NB4 (cell line): ENCODE data around the gene ATRN.
"Not testable (repeated sequence)": the region's sequence is repeated elsewhere in the genome, so short reads cannot be mapped to it uniquely, and the experiment has no call there.

Source experiments
- DNase-seq: peaks from one replicate; pipeline ENCODE4 v3.0.0; 2010; ENCODE audit warnings: low read depth
- H3K4me3 ChIP-seq: one replicate; pipeline ENCODE4 v1.5.1; 2011; ENCODE audit warnings: mild to moderate bottlenecking, low read depth, low read length, moderate library complexity
- CTCF ChIP-seq: IDR thresholded peaks from one replicate; pipeline ENCODE4 v1.5.1; 2012; ENCODE audit warnings: low read depth, low read length
- MAX ChIP-seq: IDR thresholded peaks from 2 replicates; pipeline ENCODE4 v1.6.1; 2011; ENCODE audit warnings: low read depth, low read length
- MYC ChIP-seq: IDR thresholded peaks from 2 replicates; pipeline ENCODE4 v1.6.1; 2011; ENCODE audit warnings: low read depth, low read length
- POLR2A ChIP-seq: IDR thresholded peaks from 2 replicates; pipeline ENCODE4 v1.6.1; 2011; ENCODE audit warnings: mild to moderate bottlenecking; ENCODE audit not compliant: insufficient read length; ENCODE audit errors: extremely low read depth

Gene ATRN

GRCh38 chr20:3532089-3532615, 61.3 kb downstream of the ATRN start:
- DNase-seq, result no peak
- TF ChIP-seq POLR2A (no peak), MAX (no peak), MYC (no peak), CTCF (no peak)
- H3K4me3 ChIP-seq, result no peak overlapping the region

- not testable (repeated sequence) for DNase-seq, H3K4me3 ChIP-seq
Measured at GRCh38 chr20:3537733-3538132, 66.9 kb downstream of the ATRN start.

GRCh38 chr20:3539311-3540107, 68.7 kb downstream of the ATRN start:
- H3K4me3 ChIP-seq, result no peak overlapping the region
- no peak for TF ChIP-seq CTCF
- TF ChIP-seq POLR2A, result no peak
- TF ChIP-seq MAX, result no peak
- no peak for TF ChIP-seq MYC
- no peak for DNase-seq

GRCh38 chr20:3541887-3542721, 71.3 kb downstream of the ATRN start:
- DNase-seq, result no peak
- TF ChIP-seq MAX, result no peak
- no peak for TF ChIP-seq POLR2A
- no peak for TF ChIP-seq MYC
- TF ChIP-seq CTCF, result no peak

GRCh38 chr20:3543901-3544507, 73.2 kb downstream of the ATRN start:
- TF ChIP-seq CTCF (no peak), MYC (no peak), POLR2A (no peak), MAX (no peak)
- DNase-seq, result no peak
- no peak overlapping the region for H3K4me3 ChIP-seq

More at GRCh38 chr20:3541887-3542721, 71.3 kb downstream of the ATRN start:
- no peak overlapping the region for H3K4me3 ChIP-seq

- DNase-seq, result no peak
- no peak overlapping the region for H3K4me3 ChIP-seq
- TF ChIP-seq POLR2A (no peak), CTCF (no peak), MAX (no peak), MYC (no peak)
Measured at GRCh38 chr20:3545401-3545925, 74.6 kb downstream of the ATRN start.
